Activated CD8-positive, alpha-beta memory T cell treated with anti-CD3 and anti-CD28 coated beads, Interleukin-2, amount 50 U/mL, for 1 hour (primary cell): ENCODE data around the gene SPATA9.
"Not testable (repeated sequence)": the region's sequence is repeated elsewhere in the genome, so short reads cannot be mapped to it uniquely, and the experiment has no call there.

Experiments used
- DNase-seq: peaks from one replicate; pipeline ENCODE4 v3.0.0-alpha.2; 2020; ENCODE audit errors: extremely low read depth

Gene SPATA9

DNA sequence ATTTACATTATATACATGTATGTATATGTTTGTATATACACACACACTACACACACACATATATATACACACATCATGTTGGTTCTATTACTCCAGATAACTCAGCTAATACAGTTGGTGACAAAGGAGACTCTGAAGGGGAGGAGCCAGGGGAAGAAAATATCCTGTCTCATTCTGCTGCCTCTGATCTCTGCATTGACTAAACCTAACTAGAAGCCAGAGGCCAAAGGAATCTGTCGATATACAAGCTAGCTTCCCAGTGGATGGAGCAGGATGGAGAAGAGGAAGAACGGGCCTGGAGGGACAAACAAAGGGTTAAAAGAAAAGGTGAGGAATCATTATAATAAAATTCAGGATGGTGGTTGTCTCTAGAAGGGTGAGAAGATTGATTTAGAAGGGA lies 34.6 kb upstream of the SPATA9 start:
- DNase-seq = no peak

DNA sequence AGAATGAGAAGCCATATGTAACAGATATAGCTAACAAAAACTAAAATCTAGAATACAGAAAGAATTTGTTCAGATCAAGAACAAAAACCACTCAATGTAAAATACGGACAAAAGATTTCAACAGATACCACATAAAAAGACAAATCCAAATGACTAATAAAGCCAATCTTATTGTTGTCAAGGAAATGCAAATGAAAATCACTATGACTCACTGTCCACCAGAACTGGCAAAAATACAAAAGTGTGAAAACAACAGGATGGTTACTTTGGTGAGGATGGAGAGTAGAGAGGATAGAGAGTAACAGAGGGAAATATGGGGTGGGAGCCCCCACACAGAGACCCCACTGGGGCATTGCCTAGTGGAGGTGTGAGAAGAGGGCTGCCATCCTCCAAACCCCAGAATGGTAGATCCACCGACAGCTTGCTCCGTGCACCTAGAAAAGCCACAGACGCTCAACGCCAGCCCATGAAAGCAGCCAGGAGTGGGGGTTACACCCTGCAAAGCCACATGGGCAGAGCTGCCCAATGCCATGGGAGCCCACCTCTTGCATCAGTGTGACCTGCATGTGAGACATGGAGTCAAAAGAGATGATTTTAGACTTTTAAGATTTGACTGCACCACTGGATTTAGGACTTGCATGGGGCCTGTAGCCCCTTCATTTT lies 33.1 kb upstream of the SPATA9 start:
- no peak for DNase-seq

DNA sequence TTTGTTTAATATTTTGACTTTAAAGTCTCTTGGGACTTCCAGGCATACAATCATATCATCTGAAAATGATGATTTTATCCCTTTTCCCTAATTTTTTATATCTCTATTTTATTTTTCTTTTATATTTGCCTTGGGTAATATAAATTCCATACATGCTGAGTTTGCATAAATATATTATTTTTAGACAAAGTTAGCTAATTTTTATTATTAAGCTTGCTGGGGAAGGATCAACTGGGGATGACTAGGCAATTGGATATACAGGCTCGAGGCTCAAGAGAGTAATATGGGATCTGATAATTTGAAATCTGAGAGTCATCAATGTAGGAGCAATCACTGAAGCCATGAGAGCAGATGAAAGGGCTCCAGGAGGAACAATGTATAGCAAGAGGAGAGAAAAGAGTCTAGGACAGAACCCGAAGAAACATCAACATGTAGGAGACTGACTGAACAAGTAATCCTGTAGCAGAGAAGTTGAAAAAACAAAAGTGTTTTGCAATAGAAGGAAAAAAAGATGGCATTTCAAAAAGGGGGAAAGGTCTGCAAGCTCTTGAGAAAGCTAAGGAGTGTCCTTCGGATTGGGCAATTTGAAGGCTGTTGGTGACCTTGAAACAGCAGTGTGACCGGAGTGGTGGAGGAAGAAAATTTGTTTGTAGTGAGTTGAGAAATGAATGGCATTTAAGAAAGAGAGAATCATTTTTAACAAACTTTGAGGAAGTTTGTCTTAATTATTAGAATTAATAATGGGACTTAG lies 31.3 kb upstream of the SPATA9 start:
- no peak for DNase-seq

DNA sequence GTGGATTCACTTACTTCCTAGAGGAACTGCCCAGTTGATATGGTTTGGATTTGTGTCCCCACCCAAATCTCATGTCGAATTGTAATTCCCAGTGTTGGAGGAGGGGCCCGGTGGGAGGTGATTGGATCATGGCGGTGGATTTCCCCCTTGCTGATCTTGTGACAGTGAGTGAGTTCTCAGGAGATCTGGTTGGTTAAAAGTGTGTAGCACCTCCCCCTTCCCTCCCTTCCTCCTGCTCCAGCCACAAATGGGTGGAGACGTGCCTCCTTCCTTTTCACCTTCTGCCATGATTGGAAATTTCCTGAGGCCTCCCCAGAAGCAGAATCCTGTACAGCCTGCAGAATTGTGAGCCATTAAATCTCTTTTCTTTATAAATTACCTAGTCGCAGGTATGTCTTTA lies 30.5 kb upstream of the SPATA9 start:
- DNase-seq = not testable (repeated sequence)

DNA sequence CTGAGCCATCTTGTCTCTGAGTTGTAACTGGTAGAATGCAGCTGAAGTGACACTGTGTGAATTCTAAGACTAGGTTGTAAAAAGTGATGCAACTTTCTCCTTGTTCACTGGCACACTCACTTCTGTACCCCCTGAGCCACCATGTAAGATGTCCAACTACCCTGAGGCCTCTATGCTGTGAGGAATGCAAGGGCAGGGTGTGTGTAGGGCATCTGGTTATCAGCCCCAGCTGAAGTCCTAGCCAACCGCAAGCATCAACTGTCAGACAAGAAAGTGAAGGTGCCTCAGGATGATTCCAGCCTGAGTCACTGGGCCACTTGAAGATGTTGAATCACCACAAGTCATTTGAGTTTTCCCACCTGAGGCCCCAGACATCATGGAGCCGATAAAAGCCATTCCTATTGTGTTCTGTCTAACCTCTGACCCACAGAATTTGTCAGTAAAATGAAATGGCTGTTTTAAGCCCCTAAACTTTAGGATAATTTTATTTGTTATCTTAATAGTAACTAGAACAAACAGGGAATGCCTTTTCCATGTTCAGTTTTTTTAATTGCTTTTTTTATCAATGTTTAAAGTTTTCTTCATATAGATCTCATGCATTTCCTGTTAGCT lies 29.7 kb upstream of the SPATA9 start:
- DNase-seq = no peak

DNA sequence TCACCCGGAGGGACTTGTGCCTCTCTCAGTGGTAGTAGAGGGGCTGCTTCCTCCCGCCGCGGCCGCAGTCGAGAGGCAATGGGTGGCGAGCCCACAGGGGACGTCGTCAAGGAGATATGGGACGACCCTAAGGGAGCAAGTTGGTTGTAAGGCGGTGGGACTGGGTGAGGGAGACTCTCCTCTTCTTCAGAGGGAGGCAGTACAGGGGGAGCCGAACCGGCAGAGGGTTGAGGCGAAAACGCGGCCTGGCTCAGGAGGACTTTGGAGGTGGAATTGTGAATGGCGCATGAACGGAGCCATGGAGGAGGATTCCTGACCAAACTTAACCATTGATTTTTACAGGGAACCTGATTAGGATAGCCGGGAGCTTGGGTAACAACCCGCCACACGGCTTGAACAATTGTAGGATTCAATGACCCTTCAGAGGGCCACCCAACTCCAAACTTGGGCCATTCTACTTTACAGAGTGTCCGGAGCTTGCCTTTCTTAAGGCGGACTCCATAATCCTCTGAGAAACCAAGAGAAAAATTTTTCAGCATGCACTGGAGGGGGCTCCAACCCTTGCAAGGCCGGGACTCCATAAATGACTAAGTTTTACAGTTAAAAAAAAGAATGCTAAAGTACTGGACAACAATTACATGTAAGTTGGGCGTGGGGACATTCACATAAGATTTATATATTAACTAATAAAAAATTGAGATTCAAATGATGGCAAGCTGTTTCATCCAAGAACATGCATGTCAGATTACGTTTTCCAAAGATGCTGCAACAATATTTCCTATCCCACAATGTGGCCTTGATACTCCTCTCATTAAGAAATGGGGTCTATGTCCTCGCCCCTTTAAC lies 28.9 kb upstream of the SPATA9 start:
- no peak for DNase-seq

DNA sequence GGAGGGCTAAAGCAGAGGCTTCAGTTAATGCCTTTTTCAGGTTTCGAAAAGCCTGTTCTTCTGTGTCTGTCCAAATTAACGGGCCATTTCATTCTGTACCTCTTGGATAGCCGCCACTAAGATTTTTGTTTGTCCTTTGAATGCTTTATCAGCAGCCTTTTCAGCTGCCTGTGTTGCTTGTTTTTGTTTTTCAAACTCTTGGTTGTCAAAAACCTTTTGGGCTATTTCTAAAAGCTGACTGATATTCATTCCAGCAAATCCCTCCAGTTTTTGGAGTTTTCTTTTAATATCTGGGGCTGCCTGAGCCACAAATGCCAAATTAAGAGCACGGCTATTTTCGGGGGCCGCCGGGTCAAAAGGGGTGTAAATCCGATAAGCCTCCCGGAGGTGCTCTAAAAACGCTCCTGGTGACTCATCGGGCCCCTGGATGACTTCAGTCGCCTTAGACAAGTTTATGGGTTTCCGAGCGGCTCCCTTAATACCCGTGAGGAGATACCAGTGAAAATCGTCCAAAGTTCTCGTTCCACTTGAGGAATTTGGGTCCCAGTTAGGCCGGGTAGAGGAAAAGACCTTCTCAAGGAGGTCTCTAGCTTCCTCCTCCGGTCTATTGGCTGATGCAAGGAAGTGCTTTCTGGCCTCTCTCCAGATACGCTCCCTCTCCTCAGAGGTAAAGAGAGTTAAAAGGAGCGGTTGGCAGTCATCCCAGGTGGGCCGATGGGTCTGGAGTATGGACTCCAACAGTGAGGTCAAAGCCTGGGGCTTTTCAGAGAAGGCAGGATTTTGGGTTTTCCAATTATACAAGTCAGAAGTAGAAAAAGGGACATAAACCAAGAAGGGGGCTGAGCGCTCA lies 28.1 kb upstream of the SPATA9 start:
- not testable (repeated sequence) for DNase-seq

DNA sequence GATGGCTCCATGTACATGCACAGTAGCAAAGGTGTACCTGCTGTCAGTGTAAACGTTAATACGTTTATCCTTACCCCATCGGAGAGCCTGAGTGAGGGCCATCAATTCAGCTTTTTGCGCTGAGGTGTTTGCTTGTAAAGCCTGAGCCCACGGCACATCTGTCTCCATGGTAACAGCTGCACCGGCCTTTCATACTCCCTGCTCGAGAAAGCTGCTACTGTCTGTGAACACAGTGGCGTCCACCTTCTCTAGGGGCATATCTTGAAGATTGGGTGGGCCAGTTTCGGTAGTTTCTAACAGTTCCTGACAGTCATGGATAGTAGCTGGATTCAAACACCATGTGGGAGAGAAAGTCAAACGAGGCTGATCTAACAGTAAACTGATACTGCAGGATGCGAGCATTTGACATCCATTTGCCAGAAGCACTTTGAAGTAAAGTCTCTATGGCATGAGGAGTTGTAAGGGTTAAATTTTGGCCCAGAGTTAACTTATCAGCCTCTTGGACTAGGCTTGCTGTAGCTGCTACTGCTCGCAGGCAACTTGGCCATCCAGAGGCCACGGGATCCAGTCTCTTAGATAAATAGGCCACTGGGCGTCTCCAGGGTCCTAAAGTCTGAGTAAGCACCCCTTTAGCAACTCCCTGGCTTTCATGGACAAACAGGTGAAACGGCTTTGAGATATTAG lies 27.3 kb upstream of the SPATA9 start:
- no peak for DNase-seq

DNA sequence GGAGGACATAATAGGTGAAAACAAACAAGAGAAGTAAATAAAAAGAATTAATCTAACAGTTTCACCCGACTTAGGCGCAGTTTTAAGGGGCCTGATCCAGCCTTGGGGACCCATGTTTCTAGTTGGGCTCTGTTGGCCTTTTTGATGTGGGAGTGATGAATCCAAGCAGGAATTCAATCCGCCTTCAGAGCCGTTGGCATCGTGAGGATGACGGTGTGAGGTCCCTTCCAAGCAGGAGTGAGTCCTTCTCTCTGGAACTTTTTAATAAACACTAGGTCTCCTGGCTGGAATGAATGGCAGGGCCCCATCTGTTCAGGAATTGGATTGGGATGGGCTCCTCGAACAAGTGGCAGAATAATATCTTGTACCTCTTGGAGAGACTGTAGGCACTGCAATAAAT lies 26.1 kb upstream of the SPATA9 start:
- DNase-seq = no peak

DNA sequence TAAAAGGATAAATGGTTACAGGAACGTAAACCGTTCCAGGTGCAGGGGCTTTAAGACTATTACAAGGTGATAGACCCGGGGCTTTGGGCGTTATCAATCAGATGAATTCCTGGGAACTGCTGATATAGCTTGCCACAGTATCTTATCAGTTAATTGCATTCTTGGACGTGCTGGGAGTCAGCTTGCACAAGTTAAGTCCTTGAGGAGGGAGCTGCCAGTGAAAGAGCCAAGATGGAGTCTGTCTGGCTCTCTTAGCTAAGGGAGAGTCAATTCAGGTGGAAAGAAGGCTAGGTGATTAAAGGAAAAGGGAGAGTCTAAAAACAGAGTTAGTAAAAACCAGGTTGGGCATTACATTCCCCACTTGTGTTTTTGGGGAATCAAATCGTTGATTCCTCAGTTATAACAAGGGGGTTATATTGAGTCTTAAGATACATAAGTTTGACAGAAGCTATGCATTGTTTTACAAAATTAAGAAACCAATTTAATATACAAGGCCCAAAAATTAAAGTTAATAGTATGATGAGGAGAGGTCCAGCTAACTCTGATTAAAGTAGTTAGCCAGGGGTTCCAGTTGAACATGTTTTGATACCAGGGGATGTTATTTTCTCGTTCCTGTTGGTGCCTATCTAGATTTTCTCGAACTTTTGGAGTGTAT lies 24.9 kb upstream of the SPATA9 start:
- DNase-seq = not testable (repeated sequence)

DNA sequence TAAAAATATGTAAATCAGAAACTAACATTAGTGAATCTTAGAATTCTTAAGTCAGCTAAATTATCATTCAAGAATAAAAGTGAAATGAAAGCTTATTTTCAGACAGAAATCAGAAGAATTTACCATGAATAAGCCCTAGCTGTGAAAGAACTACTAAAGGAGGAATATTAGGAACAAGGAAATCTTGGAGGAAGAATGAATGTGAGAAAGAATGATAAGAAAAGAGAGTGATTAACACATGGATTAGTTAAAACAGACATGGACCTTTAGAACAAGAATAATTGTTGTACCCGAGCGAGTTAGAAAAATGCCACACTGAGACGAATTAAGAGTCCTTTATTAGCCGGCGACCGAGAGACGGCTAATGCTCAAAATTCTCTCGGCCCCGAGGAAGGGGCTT lies 24.3 kb upstream of the SPATA9 start:
- DNase-seq = no peak

DNA sequence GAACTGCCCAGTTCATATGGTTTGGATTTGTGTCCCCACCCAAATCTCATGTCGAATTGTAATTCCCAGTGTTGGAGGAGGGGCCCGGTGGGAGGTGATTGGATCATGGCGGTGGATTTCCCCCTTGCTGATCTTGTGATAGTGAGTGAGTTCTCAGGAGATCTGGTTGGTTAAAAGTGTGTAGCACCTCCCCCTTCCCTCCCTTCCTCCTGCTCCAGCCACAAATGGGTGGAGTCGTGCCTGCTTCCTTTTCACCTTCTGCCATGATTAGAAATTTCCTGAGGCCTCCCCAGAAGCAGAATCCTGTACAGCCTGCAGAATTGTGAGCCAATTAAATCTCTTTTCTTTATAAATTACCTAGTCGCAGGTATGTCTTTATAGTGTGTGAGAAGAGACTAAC lies 23.4 kb upstream of the SPATA9 start:
- DNase-seq = not testable (repeated sequence)

DNA sequence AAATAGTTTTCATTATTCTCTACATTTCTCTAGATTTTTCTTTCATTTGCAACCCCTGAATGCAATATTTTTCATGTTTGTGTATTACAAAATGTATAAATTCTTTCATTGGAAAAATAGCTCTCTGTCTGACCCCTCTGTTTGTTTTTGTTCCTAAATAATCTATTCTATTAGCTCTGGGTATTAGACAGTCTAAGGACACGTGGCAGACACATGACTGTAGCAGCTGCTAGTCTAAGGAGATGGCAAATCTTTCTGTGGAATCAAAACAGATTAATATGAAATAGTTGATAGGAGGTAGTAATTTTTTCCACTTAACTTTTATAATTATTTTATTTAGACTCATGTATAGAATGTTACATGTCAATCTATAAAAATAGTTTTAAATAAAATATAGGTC lies 21.4 kb upstream of the SPATA9 start:
- DNase-seq = no peak

DNA sequence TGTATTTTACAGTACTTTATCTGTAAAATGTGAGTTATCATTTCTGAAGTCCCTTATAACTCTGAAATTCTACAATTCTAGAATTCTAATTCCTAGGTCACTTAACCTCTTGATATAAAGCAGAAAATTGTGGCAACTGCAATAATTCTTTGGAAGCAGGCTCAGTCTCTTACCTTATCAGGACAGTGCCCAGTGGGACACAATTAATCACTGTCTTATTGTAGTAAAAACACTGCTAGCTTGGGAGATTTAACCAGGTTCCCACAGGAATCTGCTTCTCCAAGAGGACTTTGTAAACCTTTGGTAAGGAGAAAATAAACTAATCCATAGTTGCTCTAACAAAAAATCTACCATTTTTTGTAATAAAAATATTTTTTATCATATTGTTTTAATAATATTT lies 18.3 kb upstream of the SPATA9 start:
- no peak for DNase-seq

DNA sequence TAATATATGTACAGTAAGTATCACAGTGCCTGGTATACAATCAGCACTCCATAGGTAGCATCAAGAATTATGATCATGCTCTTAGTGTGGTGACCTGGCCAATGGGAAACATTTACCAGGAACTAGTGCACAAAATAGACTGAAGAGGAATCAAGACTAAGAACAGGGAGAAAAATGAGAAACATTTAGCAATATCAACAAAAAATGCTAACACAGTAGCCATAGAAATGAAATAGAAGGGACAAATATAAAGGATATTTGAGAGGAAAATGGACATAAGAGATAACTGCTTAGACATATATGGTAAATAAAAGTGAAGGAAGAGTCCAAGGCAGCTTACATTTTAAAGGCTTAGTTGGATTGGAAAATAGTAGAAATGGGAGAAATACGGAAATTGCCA lies 16.5 kb upstream of the SPATA9 start:
- DNase-seq = no peak

DNA sequence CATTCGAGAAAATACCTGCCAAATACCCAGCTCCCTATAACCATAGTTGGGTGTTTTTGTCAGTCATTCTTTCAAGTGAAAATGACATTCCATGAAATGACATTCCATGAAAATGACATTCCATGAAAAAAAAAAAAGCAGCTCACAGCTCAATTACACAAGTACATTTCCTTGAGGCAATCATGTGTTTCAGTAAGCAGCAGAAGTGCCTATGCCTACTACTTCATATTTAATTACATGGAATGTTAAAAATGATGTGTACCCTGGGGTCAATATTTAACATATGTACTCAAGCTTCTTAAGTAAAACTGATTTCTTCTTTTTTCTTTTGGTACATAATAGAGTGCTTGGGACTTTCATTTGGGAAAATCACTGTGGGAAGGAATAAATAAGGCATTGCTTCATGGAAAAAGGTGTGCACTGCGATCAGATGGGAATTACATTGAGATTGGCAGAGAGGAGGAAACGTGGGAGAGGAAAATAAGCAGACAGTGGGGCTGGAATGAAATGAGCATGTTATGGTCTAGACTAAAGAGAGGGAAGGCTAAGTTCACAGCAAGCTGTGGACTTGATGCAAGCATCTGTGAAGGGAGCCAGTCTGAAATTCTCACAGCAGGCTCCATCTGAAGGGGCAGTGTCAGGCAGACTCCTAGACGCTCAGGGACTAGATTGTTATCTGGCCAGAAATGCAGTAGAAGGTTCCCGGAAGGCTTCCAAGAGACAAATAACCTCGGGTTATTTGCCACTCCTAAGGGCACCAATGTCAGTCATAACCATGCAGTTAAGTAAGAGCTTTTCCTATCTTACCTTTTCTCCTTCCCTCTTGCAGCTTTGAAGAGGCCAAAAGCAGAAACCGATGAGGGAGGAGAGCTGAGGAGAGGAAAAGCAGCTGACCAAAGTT lies 15.2 kb upstream of the SPATA9 start:
- DNase-seq = no peak

DNA sequence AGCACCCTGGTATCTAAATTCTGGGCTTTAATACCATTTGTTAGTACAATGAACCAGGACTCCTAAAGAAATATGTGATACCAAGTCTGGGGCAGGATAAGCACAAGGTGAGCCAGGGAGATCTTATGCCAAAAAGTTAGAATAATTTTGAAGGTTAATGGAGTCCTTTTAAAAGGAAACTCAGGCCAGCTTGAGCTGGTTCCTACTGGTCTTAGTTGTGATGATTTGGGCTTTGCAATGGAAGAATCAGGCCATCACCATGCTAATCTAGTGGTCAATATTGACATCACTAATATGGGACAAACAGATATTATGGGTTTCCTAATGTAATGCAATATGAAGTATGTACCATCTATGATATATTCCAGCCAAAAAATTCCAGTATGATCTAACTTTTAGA lies 7.5 kb upstream of the SPATA9 start:
- DNase-seq = no peak

DNA sequence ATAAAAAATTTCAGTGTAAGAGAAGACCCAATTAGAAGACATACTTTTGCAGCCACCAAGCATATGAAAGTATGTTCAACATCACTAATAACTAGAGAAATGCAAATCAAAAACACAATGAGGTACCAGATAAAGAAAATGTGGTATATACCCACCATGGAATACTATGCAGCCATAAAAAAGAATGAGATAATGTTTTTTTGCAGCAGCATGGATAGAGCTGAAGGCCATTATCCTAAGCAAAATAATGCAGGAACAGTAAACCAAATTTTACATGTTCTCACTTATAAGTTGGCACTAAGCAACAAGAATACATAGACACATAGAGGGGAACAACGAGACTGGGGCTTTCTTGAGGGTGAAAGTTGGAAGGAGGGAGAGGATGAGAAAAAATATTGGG lies 6.9 kb upstream of the SPATA9 start:
- DNase-seq = no peak

DNA sequence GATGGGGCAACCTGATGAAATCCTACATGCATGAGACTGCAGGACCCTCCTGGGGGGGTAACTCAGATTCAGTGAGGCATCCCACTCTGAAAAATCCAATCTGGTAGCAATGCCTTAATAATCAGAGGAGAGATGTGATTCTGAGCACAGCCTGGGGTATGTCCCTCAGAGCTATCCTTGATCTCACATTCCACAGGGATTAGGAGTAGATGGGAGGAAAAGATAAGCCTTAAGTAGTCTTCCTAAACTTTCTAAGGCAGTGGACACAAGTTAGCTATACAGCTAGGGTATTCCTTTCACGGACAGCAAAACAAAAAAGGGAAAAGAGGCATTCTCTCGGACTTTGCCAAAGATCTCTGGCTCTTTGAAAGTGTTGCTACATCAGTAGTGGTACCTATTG lies 3.9 kb upstream of the SPATA9 start:
- DNase-seq = no peak
